ENCODE results near the gene TMEM14C.

DNA sequence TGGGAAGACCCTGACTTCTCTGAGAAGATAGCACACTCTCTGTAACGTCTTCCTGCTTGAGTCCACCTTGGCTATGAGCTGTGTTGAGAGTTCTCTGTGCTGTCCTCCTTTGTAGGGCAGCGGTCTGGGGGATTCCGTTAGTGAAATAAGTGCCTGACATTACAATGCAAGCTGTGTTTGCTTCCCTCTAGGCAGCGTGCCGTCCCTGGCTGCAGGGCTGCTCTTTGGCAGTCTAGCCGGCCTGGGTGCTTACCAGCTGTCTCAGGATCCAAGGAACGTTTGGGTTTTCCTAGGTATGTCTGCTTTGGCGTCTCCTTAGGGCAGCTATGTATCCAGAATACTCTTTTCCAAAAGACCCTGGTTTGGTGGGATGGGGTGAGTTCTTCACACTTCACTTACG lies 2.8 kb downstream of the TMEM14C start:
- TF ChIP-seq GATA1 (IDR thresholded peaks at IDR 0.05; ENCODE audit: low read depth, low read length) (no peak), POLR2A (IDR thresholded peaks at IDR 0.05; ENCODE audit: low read length) (no peak)

All from erythroblast (primary cell).